H9 (cell line): Measurements from ENCODE around the gene PCCB. TPM values are rescaled to one million over a fixed set of nuclear protein-coding genes. Genes with fewer than 3 reads are reported as not detected.

ENCODE experiments used
- DNase-seq: peaks from one replicate; pipeline ENCODE4 v3.0.0-alpha.2; 2017
- H2AFZ ChIP-seq: one replicate; pipeline ENCODE4 v1.6.1; 2013; ENCODE audit warnings: mild to moderate bottlenecking, low read length, control low read depth, moderate library complexity
- H2AK5ac ChIP-seq: 2 replicates; pipeline ENCODE4 v1.6.1; 2013; ENCODE audit warnings: low read length, control low read depth, mixed read lengths; ENCODE audit not compliant: insufficient read length
- H2BK120ac ChIP-seq: one replicate; pipeline ENCODE4 v1.6.1; 2013; ENCODE audit warnings: low read depth, mild to moderate bottlenecking, low read length, control low read depth, inconsistent platforms; ENCODE audit not compliant: poor library complexity, severe bottlenecking
- H2BK12ac ChIP-seq: 2 replicates; pipeline ENCODE4 v1.6.1; 2013; ENCODE audit warnings: low read length, control low read depth, mixed read lengths, low read depth; ENCODE audit not compliant: insufficient read length
- H2BK15ac ChIP-seq: 2 replicates; pipeline ENCODE4 v1.6.1; 2013; ENCODE audit warnings: low read depth, low read length, control low read depth
- H2BK20ac ChIP-seq: one replicate; pipeline ENCODE4 v1.6.1; 2013; ENCODE audit warnings: low read depth, mild to moderate bottlenecking, low read length, control low read depth, inconsistent platforms; ENCODE audit not compliant: poor library complexity, severe bottlenecking
- H2BK5ac ChIP-seq: 2 replicates; pipeline ENCODE4 v1.6.1; 2013; ENCODE audit warnings: low read length, control low read depth, mixed read lengths; ENCODE audit not compliant: insufficient read length
- H3K14ac ChIP-seq: 2 replicates; pipeline ENCODE4 v1.6.1; 2013; ENCODE audit warnings: low read length, control low read depth; ENCODE audit not compliant: insufficient read depth
- H3K18ac ChIP-seq: 2 replicates; pipeline ENCODE4 v1.6.1; 2013; ENCODE audit warnings: low read depth, mild to moderate bottlenecking, mixed read lengths, low read length, control low read depth; ENCODE audit not compliant: insufficient read length
- H3K23ac ChIP-seq: 2 replicates; pipeline ENCODE4 v1.6.1; 2013; ENCODE audit warnings: low read length, control low read depth, mixed read lengths, low read depth; ENCODE audit not compliant: insufficient read length
- H3K23me2 ChIP-seq: 2 replicates; pipeline ENCODE4 v1.6.1; 2013; ENCODE audit warnings: low read depth, mild to moderate bottlenecking, mixed read lengths, low read length, control low read depth; ENCODE audit not compliant: insufficient read length, poor library complexity, severe bottlenecking
- H3K27ac ChIP-seq: 2 replicates; pipeline ENCODE4 v1.5.1; 2013; ENCODE audit warnings: low read length, control low read depth, mixed read lengths, low read depth; ENCODE audit not compliant: insufficient read length
- H3K27me3 ChIP-seq: 2 replicates; pipeline ENCODE4 v1.6.1; 2013; ENCODE audit warnings: low read length, control low read depth, inconsistent platforms; ENCODE audit not compliant: insufficient read depth
- H3K4ac ChIP-seq: 2 replicates; pipeline ENCODE4 v1.6.1; 2013; ENCODE audit warnings: low read depth, mild to moderate bottlenecking, control low read depth, inconsistent platforms, low read length, moderate library complexity
- H3K4me1 ChIP-seq: 2 replicates; pipeline ENCODE4 v1.6.1; 2013; ENCODE audit warnings: low read length, control low read depth, inconsistent platforms; ENCODE audit not compliant: insufficient read depth
- H3K4me2 ChIP-seq: 2 replicates; pipeline ENCODE4 v1.6.1; 2013; ENCODE audit warnings: low read length, control low read depth, mixed read lengths; ENCODE audit not compliant: insufficient read length, insufficient read depth
- H3K56ac ChIP-seq: 2 replicates; pipeline ENCODE4 v1.6.1; 2013; ENCODE audit warnings: low read depth, mild to moderate bottlenecking, mixed read lengths, low read length, control low read depth; ENCODE audit not compliant: insufficient read length
- H3K79me1 ChIP-seq: 2 replicates; pipeline ENCODE4 v1.6.1; 2013; ENCODE audit warnings: low read depth, mild to moderate bottlenecking, moderate library complexity, low read length, control low read depth, inconsistent platforms; ENCODE audit not compliant: insufficient read depth, poor library complexity, severe bottlenecking
- H3K79me2 ChIP-seq: 2 replicates; pipeline ENCODE4 v1.6.1; 2013; ENCODE audit warnings: low read length, control low read depth, inconsistent platforms; ENCODE audit not compliant: insufficient read depth
- H3K9ac ChIP-seq: 2 replicates; pipeline ENCODE4 v1.6.1; 2013; ENCODE audit warnings: low read length, control low read depth, mixed read lengths; ENCODE audit not compliant: insufficient read length; ENCODE audit errors: extremely low read depth
- H3K9me3 ChIP-seq: one replicate; pipeline ENCODE4 v1.6.1; 2013; ENCODE audit warnings: low read depth, low read length, inconsistent platforms; ENCODE audit not compliant: control insufficient read depth
- H3T11ph ChIP-seq: one replicate; pipeline ENCODE4 v1.6.1; 2013; ENCODE audit warnings: mild to moderate bottlenecking, low read length, control low read depth, inconsistent platforms
- H4K20me1 ChIP-seq: one replicate; pipeline ENCODE4 v1.6.1; 2013; ENCODE audit not compliant: control insufficient read depth, insufficient read length, insufficient read depth
- H4K5ac ChIP-seq: 2 replicates; pipeline ENCODE4 v1.6.1; 2013; ENCODE audit warnings: low read depth, mild to moderate bottlenecking, mixed read lengths, low read length, control low read depth; ENCODE audit not compliant: insufficient read length
- H4K8ac ChIP-seq: replicated peaks from 2 replicates; pipeline ENCODE4 v1.6.1; 2013; ENCODE audit warnings: low read length, control low read depth, mixed read lengths, low read depth; ENCODE audit not compliant: insufficient read length
- H4K91ac ChIP-seq: 2 replicates; pipeline ENCODE4 v1.6.1; 2013; ENCODE audit warnings: low read depth, mild to moderate bottlenecking, moderate library complexity, mixed read lengths, low read length, control low read depth; ENCODE audit not compliant: insufficient read length
- H3K27ac Mint-ChIP-seq, 3 experiments: 2 replicates in 2 of 3; 3 replicates in 1 of 3; pipeline ENCODE4 v1.8.0; 2020 to 2021; ENCODE audit warnings: mixed read lengths in 3 of 3, mild to moderate bottlenecking in 1 of 3, moderate library complexity in 1 of 3
- H3K27me3 Mint-ChIP-seq: 2 replicates; pipeline ENCODE4 v1.8.0; 2021; ENCODE audit warnings: low read depth, mild to moderate bottlenecking, moderate library complexity, mixed read lengths
- H3K36me3 Mint-ChIP-seq, 3 experiments: 2 replicates in 2 of 3; 3 replicates in 1 of 3; pipeline ENCODE4 v1.8.0; 2020 to 2021; ENCODE audit warnings: low read depth in 3 of 3, mixed read lengths in 3 of 3; ENCODE audit not compliant: insufficient read depth in 1 of 3
- H3K4me1 Mint-ChIP-seq, 2 experiments: 2 replicates each; pipeline ENCODE4 v1.8.0; 2020; ENCODE audit warnings: mixed read lengths in 2 of 2
- H3K4me3 Mint-ChIP-seq, 2 experiments: 2 replicates in 1 of 2; 3 replicates in 1 of 2; pipeline ENCODE4 v1.8.0; 2020 to 2021; ENCODE audit warnings: mild to moderate bottlenecking in 2 of 2, mixed read lengths in 2 of 2, moderate library complexity in 1 of 2
- H3K9me3 Mint-ChIP-seq, 2 experiments: 2 replicates in 1 of 2; 3 replicates in 1 of 2; pipeline ENCODE4 v1.8.0; 2020; ENCODE audit warnings: mild to moderate bottlenecking in 2 of 2, mixed read lengths in 2 of 2, moderate library complexity in 1 of 2
- WGBS: extraction: QIAGEN DNeasy Blood & Tissue Kit; methylation state at CpG from one replicate; pipeline ENCODE4 v1.1.7; 2013; ENCODE audit warnings: missing lambda C conversion rate, low lambda C conversion rate, mixed read lengths; ENCODE audit not compliant: insufficient read length; ENCODE audit errors: extremely low coverage; 5-methylcytosine and 5-hydroxymethylcytosine counted together
- total RNA-seq: library from RNA; stranded (reverse); gene quantifications from 2 replicates; pipeline ENCODE4 v1.2.1, GENCODE V29; 2021
- TF ChIP-seq, protein P1 (sequence below): fragments of 200-600 bp; sonication (generic); conservative IDR thresholded peaks from 3 replicates; pipeline ENCODE4 v1.8.0; 2021; ENCODE audit warnings: antibody characterized with exemption, mild to moderate bottlenecking

Gene PCCB
- total RNA-seq, 1 experiment from 2014 or later, result 68.9 TPM

DNA sequence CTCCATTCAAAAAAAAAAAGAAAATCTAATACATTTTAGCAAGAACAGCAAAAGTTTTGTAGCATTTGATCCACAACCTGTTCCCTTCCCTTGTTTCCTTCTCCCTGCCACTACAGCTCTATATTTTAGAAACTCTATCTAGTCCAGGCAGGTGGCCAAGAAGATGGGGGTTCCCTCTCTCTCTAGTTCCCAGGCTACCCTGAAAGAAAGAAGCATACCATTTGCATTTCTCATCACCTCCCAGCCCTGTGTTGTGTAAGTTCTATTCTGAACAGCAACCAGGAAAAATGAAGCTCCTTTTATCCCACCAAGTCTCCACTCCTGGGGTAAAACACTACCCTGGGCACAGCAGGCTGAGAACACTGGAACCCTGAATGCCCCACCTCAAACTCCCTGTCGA lies 100.0 kb downstream of the PCCB start:
- Histone ChIP-seq H3K14ac (no peak overlapping the region), H3K79me1 (peaks cover 4% of the 10 kb centered on the region), H2BK5ac (no peak overlapping the region), H4K8ac (no peak overlapping the region), H3T11ph (no peak overlapping the region), H3K56ac (no peak overlapping the region), H3K4ac (no peak overlapping the region), H3K4me1 (no peaks in the 10 kb centered on the region), H3K79me2 (no peaks in the 10 kb centered on the region), H3K18ac (no peak overlapping the region), H2BK20ac (no peak overlapping the region), H3K27me3 (no peaks in the 10 kb centered on the region), H3K9me3 (no peaks in the 10 kb centered on the region), H2BK12ac (no peak overlapping the region), H2BK120ac (no peak overlapping the region), H2AFZ (no peak overlapping the region), H4K20me1 (no peaks in the 10 kb centered on the region), H2AK5ac (no peak overlapping the region), H3K9ac (no peak overlapping the region), H4K91ac (no peak overlapping the region), H2BK15ac (no peak overlapping the region), H3K23me2 (no peaks in the 10 kb centered on the region), H3K23ac (no peak overlapping the region), H4K5ac (no peak overlapping the region), H3K4me2 (no peak overlapping the region), H3K27ac (no peak overlapping the region)
- Mint-ChIP-seq H3K4me3 (no peak overlapping the region), H3K27ac (no peak overlapping the region), H3K4me1 (peaks cover 8 to 11% of the 10 kb centered on the region in 2 experiments), H3K27me3 (no peaks in the 10 kb centered on the region), H3K9me3 (no peaks in the 10 kb centered on the region; a peak in 1 of 5 replicates), H3K36me3 (peaks cover 0 to 8% (median 6%) of the 10 kb centered on the region in 3 experiments; a peak in 4 of 7 replicates)
- no peak for DNase-seq
- TF ChIP-seq, protein P1, sequence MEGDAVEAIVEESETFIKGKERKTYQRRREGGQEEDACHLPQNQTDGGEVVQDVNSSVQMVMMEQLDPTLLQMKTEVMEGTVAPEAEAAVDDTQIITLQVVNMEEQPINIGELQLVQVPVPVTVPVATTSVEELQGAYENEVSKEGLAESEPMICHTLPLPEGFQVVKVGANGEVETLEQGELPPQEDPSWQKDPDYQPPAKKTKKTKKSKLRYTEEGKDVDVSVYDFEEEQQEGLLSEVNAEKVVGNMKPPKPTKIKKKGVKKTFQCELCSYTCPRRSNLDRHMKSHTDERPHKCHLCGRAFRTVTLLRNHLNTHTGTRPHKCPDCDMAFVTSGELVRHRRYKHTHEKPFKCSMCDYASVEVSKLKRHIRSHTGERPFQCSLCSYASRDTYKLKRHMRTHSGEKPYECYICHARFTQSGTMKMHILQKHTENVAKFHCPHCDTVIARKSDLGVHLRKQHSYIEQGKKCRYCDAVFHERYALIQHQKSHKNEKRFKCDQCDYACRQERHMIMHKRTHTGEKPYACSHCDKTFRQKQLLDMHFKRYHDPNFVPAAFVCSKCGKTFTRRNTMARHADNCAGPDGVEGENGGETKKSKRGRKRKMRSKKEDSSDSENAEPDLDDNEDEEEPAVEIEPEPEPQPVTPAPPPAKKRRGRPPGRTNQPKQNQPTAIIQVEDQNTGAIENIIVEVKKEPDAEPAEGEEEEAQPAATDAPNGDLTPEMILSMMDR, result no peak
- WGBS, result no CpG with 5 or more reads among the region's 1 CpG
